ENCODE measurements around the gene ST3GAL6.

ST3GAL6 gene

GRCh38 chr3:98746122-98746521 lies 17.0 kb upstream of the ST3GAL6 start:
- Histone ChIP-seq H3K4me2 (ENCODE audit: low read length) (no peak overlapping the region), H3K27ac (ENCODE audit: low read depth, low read length, poor library complexity, severe bottlenecking) (no peak overlapping the region), H4K20me1 (ENCODE audit: insufficient read depth, low read length) (no peaks in the 10 kb centered on the region), H3K36me3 (ENCODE audit: insufficient read depth, low read length) (no peaks in the 10 kb centered on the region), H3K27me3 (ENCODE audit: insufficient read depth, low read length) (no peaks in the 10 kb centered on the region), H3K9me3 (ENCODE audit: low read length) (no peaks in the 10 kb centered on the region), H3K9ac (ENCODE audit: low read length) (no peak overlapping the region), H3F3A (ENCODE audit: insufficient read depth, low read length) (no peaks in the 10 kb centered on the region), H3K79me2 (ENCODE audit: insufficient read depth, low read length) (no peaks in the 10 kb centered on the region), H3K9me2 (ENCODE audit: low read depth, low read length) (no peaks in the 10 kb centered on the region), H3K4me3 (ENCODE audit: low read depth, low read length, poor library complexity, severe bottlenecking) (no peak overlapping the region), H3K4me1 (ENCODE audit: insufficient read depth, low read length, severe bottlenecking) (no peaks in the 10 kb centered on the region), H2AFZ (ENCODE audit: low read length) (no peak overlapping the region)
- TF ChIP-seq EZH2 (IDR thresholded peaks at IDR 0.05; ENCODE audit: borderline replicate concordance, low read length): no peak
- TF ChIP-seq, protein P1, sequence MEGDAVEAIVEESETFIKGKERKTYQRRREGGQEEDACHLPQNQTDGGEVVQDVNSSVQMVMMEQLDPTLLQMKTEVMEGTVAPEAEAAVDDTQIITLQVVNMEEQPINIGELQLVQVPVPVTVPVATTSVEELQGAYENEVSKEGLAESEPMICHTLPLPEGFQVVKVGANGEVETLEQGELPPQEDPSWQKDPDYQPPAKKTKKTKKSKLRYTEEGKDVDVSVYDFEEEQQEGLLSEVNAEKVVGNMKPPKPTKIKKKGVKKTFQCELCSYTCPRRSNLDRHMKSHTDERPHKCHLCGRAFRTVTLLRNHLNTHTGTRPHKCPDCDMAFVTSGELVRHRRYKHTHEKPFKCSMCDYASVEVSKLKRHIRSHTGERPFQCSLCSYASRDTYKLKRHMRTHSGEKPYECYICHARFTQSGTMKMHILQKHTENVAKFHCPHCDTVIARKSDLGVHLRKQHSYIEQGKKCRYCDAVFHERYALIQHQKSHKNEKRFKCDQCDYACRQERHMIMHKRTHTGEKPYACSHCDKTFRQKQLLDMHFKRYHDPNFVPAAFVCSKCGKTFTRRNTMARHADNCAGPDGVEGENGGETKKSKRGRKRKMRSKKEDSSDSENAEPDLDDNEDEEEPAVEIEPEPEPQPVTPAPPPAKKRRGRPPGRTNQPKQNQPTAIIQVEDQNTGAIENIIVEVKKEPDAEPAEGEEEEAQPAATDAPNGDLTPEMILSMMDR (IDR thresholded peaks at IDR 0.05; ENCODE audit: low read length): no peak

DNA sequence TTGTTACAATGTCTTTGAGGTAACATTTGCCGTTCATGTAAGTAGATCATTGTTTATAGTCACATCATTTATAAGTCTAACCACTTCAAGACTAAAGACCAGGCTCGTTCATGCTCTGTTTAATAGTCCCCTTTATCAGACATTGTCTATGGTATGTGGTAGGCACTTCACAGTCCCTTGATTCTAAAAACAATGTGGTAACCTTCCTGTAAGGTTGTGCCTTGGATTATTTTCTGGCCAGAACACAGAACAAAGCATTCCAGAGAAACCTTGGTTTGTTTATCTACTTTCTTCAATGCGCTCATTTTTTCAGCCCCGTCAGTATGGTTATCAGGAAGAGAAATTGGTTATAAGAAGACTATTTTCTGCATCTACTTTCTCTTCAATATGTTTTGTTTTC lies 16.3 kb upstream of the ST3GAL6 start:
- Histone ChIP-seq H3K9ac (ENCODE audit: low read length) (no peak overlapping the region), H3K79me2 (ENCODE audit: insufficient read depth, low read length) (no peaks in the 10 kb centered on the region), H3K36me3 (ENCODE audit: insufficient read depth, low read length) (no peaks in the 10 kb centered on the region), H3K27ac (ENCODE audit: low read depth, low read length, poor library complexity, severe bottlenecking) (no peak overlapping the region), H3F3A (ENCODE audit: insufficient read depth, low read length) (no peaks in the 10 kb centered on the region), H3K4me2 (ENCODE audit: low read length) (no peak overlapping the region), H4K20me1 (ENCODE audit: insufficient read depth, low read length) (no peaks in the 10 kb centered on the region), H3K9me3 (ENCODE audit: low read length) (no peaks in the 10 kb centered on the region), H3K4me1 (ENCODE audit: insufficient read depth, low read length, severe bottlenecking) (no peaks in the 10 kb centered on the region), H3K9me2 (ENCODE audit: low read depth, low read length) (no peaks in the 10 kb centered on the region), H3K4me3 (ENCODE audit: low read depth, low read length, poor library complexity, severe bottlenecking) (no peak overlapping the region), H2AFZ (ENCODE audit: low read length) (no peak overlapping the region), H3K27me3 (ENCODE audit: insufficient read depth, low read length) (no peaks in the 10 kb centered on the region)
- TF ChIP-seq, protein P1 (IDR thresholded peaks at IDR 0.05; ENCODE audit: low read length): no peak
- TF ChIP-seq EZH2 (IDR thresholded peaks at IDR 0.05; ENCODE audit: borderline replicate concordance, low read length): no peak

GRCh38 chr3:98750276-98750919 lies 12.7 kb upstream of the ST3GAL6 start:
- no peaks in the 10 kb centered on the region for H3K36me3 ChIP-seq (ENCODE audit: insufficient read depth, low read length)
- H3F3A ChIP-seq (ENCODE audit: insufficient read depth, low read length): no peaks in the 10 kb centered on the region
- no peaks in the 10 kb centered on the region for H3K27me3 ChIP-seq (ENCODE audit: insufficient read depth, low read length)
- no peaks in the 10 kb centered on the region for H3K9me3 ChIP-seq (ENCODE audit: low read length)
- no peaks in the 10 kb centered on the region for H3K4me1 ChIP-seq (ENCODE audit: insufficient read depth, low read length, severe bottlenecking)
- no peaks in the 10 kb centered on the region for H3K9me2 ChIP-seq (ENCODE audit: low read depth, low read length)
- H4K20me1 ChIP-seq (ENCODE audit: insufficient read depth, low read length): no peaks in the 10 kb centered on the region
- TF ChIP-seq, protein P1 (IDR thresholded peaks at IDR 0.05; ENCODE audit: low read length): no peak
- no peak for TF ChIP-seq EZH2 (IDR thresholded peaks at IDR 0.05; ENCODE audit: borderline replicate concordance, low read length)
- H3K27ac ChIP-seq (ENCODE audit: low read depth, low read length, poor library complexity, severe bottlenecking): no peak overlapping the region
- no peak overlapping the region for H3K4me3 ChIP-seq (ENCODE audit: low read depth, low read length, poor library complexity, severe bottlenecking)
- H3K79me2 ChIP-seq (ENCODE audit: insufficient read depth, low read length): no peaks in the 10 kb centered on the region
- no peak overlapping the region for H3K9ac ChIP-seq (ENCODE audit: low read length)
- no peak overlapping the region for H2AFZ ChIP-seq (ENCODE audit: low read length)
- no peak overlapping the region for H3K4me2 ChIP-seq (ENCODE audit: low read length)
